A549 (cell line): ENCODE results near the gene PSME4. TPM values are rescaled to one million over a fixed set of nuclear protein-coding genes. Genes with fewer than 3 reads are reported as not detected.
A peak's percentile ranks its signal among the peaks of the same experiment; 100 is the strongest.

ENCODE experiments used
- ATAC-seq, 2 experiments: fragments of 200-7000 bp in 1 of 2; fragments of >200 bp in 1 of 2; cut with Nextera tagmentation in 1 of 2; cut with Tn5 transposase in 1 of 2; 3 replicates each; pipeline versions ENCODE4 v1.8.0 to v1.9.1; 2018 to 2020; ENCODE audit warnings: mild to moderate bottlenecking in 1 of 2, moderate library complexity in 1 of 2
- CTCF ChIA-PET: fragments of 300-600 bp; sonication (Branson Sonifier 250); formaldehyde crosslinking; extraction: SDS; loops from one replicate; lab custom pipeline; 2021; ENCODE audit warnings: antibody characterized with exemption, inconsistent platforms; lab: Yijun Ruan, JAX
- POLR2A ChIA-PET: fragments of 350-600 bp; formaldehyde crosslinking; extraction: SDS; loops from one replicate; lab custom pipeline; 2021; ENCODE audit warnings: antibody characterized with exemption, inconsistent platforms; lab: Yijun Ruan, JAX
- DNase-seq, 2 experiments: peaks; one replicate each; pipeline versions ENCODE4 v3.0.0 to v3.0.0-alpha.2; 2011 to 2016; ENCODE audit warnings: low read depth in 1 of 2, low spot score in 1 of 2
- FAIRE-seq: peaks from 2 replicates; lab custom pipeline; 2011; peaks lifted over from hg19 to GRCh38; lab: Jason Lieb, UNC
- H3K27ac ChIP-seq, 2 experiments: fragments of >200 bp; sonication (Bioruptor Twin); formaldehyde crosslinking; 3 replicates each; pipeline ENCODE4 v1.5.1; 2016 to 2017
- H3K4me1 ChIP-seq: fragments of >200 bp; sonication (Bioruptor Twin); formaldehyde crosslinking; 3 replicates; pipeline ENCODE4 v1.6.1; 2016
- H3K4me2 ChIP-seq: fragments of >200 bp; sonication (Bioruptor Twin); formaldehyde crosslinking; 3 replicates; pipeline ENCODE4 v1.6.1; 2016
- H3K4me3 ChIP-seq: fragments of >200 bp; sonication (Bioruptor Twin); formaldehyde crosslinking; 3 replicates; pipeline ENCODE4 v1.5.1; 2016
- H3K9me3 ChIP-seq: fragments of >200 bp; sonication (Bioruptor Twin); formaldehyde crosslinking; 3 replicates; pipeline ENCODE4 v1.6.1; 2016
- CBX2 ChIP-seq: fragments of 200-600 bp; sonication (generic); IDR thresholded peaks from 2 replicates; pipeline ENCODE4 v1.6.1; 2016; ENCODE audit warnings: low read depth, mild to moderate bottlenecking, borderline replicate concordance
- CBX8 ChIP-seq: fragments of 200-600 bp; sonication (generic); IDR thresholded peaks from 2 replicates; pipeline ENCODE4 v1.6.1; 2016
- CHD4 ChIP-seq: fragments of 200-600 bp; sonication (generic); IDR thresholded peaks from 2 replicates; pipeline ENCODE4 v1.6.1; 2016; ENCODE audit warnings: antibody characterized with exemption, mild to moderate bottlenecking, borderline replicate concordance
- EHF ChIP-seq: fragments of 250-450 bp; sonication (Bioruptor Pico); IDR thresholded peaks from 2 replicates; pipeline ENCODE4 v1.5.0; 2020; ENCODE audit warnings: mild to moderate bottlenecking
- ESRRA ChIP-seq: fragments of 150-350 bp; IDR thresholded peaks from 2 replicates; pipeline ENCODE4 v1.6.1; 2014; ENCODE audit warnings: mild to moderate bottlenecking, low read length, borderline replicate concordance
- FOSB ChIP-seq: fragments of 250-450 bp; sonication (Bioruptor Pico); IDR thresholded peaks from 2 replicates; pipeline ENCODE4 v1.5.0; 2020; ENCODE audit warnings: mild to moderate bottlenecking, moderate library complexity
- FOSL2 ChIP-seq, 2 experiments: fragments of 450-650 bp in 1 of 2; fragments of >200 bp in 1 of 2; sonication (Bioruptor Twin) in 1 of 2; formaldehyde crosslinking; IDR thresholded peaks; 2 replicates each; pipeline versions ENCODE4 v1.5.0 to v1.6.1; 2016 to 2020; ENCODE audit warnings: mild to moderate bottlenecking in 1 of 2, moderate library complexity in 1 of 2
- FOXS1 ChIP-seq: fragments of 250-450 bp; sonication (Bioruptor Pico); IDR thresholded peaks from 2 replicates; pipeline ENCODE4 v1.5.0; 2020; ENCODE audit warnings: mild to moderate bottlenecking, moderate library complexity
- HEYL ChIP-seq: fragments of 250-450 bp; sonication (Bioruptor Pico); IDR thresholded peaks from 2 replicates; pipeline ENCODE4 v1.8.0; 2021; ENCODE audit warnings: mild to moderate bottlenecking, moderate library complexity
- HOXA7 ChIP-seq: fragments of 250-450 bp; sonication (Bioruptor Pico); IDR thresholded peaks from 2 replicates; pipeline ENCODE4 v1.5.0; 2020; ENCODE audit warnings: mild to moderate bottlenecking, moderate library complexity
- JUN ChIP-seq, 2 experiments: fragments of >200 bp; sonication (Bioruptor Twin); formaldehyde crosslinking; IDR thresholded peaks; 2 replicates in 1 of 2; 3 replicates in 1 of 2; pipeline ENCODE4 v1.6.1; 2016 to 2017
- JUNB ChIP-seq: fragments of >200 bp; sonication (Bioruptor Twin); formaldehyde crosslinking; IDR thresholded peaks from 2 replicates; pipeline ENCODE4 v1.6.1; 2016
- MAFK ChIP-seq: fragments of 450-650 bp; IDR thresholded peaks from 2 replicates; pipeline ENCODE4 v1.6.1; 2014; ENCODE audit not compliant: partially characterized antibody
- NFE2L2 ChIP-seq: fragments of 150-350 bp; conservative IDR thresholded peaks from 2 replicates; pipeline ENCODE4 v1.6.1; 2014; ENCODE audit warnings: low read length
- TP53 ChIP-seq: fragments of 250-450 bp; sonication (Bioruptor Pico); IDR thresholded peaks from 2 replicates; pipeline ENCODE4 v1.5.0; 2021; ENCODE audit warnings: mild to moderate bottlenecking, moderate library complexity
- ZNF302 ChIP-seq: fragments of 250-450 bp; sonication (Bioruptor Pico); IDR thresholded peaks from 2 replicates; pipeline ENCODE4 v1.9.0; 2021; ENCODE audit warnings: inconsistent platforms, mild to moderate bottlenecking, moderate library complexity
- ZSCAN20 ChIP-seq: fragments of 250-450 bp; sonication (Bioruptor Pico); IDR thresholded peaks from 2 replicates; pipeline ENCODE4 v1.8.0; 2022; ENCODE audit warnings: mild to moderate bottlenecking, moderate library complexity
- WGBS: methylation state at CpG from one replicate; pipeline ENCODE4 v1.1.6; 2017; ENCODE audit errors: missing lambda C conversion rate; 5-methylcytosine and 5-hydroxymethylcytosine counted together
- polyA plus RNA-seq, 4 experiments: library from polyadenylated mRNA; depleted of rRNA in 3 of 4; stranded (reverse); fragments of >200 nt; fragmentation: RNase III in 1 of 4; extraction: RNeasy Plus Mini Kit Qiagen cat#74134 plus additional on column Dnase treatment in 1 of 4; gene quantifications; 2 replicates in 3 of 4; 3 replicates in 1 of 4; pipeline ENCODE4 v1.2.3, GENCODE V29; 2011 to 2017
- TF ChIP-seq, protein P1 (sequence below): IDR thresholded peaks from 2 replicates; pipeline ENCODE4 v1.6.1; 2012
- TF ChIP-seq, protein P2 (sequence below): IDR thresholded peaks from 2 replicates; pipeline ENCODE4 v1.6.1; 2012; ENCODE audit warnings: low read depth, borderline replicate concordance
- TF ChIP-seq, protein P3 (sequence below): fragments of 200-600 bp; sonication (generic); IDR thresholded peaks from 2 replicates; pipeline ENCODE4 v1.6.1; 2016; ENCODE audit warnings: antibody characterized with exemption, mild to moderate bottlenecking, moderate library complexity
- TF ChIP-seq, protein P4 (sequence below): fragments of >200 bp; sonication (Bioruptor Twin); formaldehyde crosslinking; IDR thresholded peaks from 3 replicates; pipeline ENCODE4 v1.6.1; 2016

PSME4 gene
- polyA plus RNA-seq, 2 of the 4 experiments (the other 2 are of a cell fraction) = 31.9 to 55.8 TPM

DNA sequence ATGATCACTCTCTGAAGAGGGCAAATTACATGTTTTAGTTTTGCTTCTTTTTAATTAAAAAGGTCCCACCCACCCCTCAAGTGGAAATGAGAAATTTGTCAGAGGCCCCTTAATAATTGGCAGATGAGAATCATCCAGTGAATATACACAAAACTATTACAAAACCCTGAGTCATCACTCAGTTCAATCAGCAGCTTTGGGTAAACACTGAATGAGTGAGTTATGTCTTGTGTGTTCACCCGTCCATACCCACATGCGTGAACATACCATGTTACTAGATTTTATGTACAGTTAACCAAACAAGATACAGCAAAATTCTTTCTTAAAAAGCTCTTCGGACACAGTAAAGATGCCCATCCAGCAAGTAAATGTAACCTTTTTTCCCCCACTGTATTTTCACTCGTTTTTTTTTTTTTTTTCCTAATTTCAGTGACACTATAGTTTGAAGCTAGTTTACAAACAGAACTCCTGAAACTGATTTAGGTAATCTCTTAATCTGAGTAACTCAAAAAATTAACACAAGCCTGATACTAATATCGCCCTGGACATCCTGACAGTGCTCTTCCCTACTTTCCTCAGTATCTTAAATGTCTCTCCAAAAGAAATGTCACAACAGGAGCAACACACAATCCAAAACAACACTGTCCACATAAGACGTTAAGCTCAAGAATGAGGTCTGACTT is 1.4 kb downstream of the PSME4 start (continued):
- TF ChIP-seq EHF (CRISPR knock-in tag) (no peak), FOSL2 (IDR thresholded peaks at IDR 0.05) (peak; percentile 80), FOSL2 (CRISPR knock-in tag; IDR thresholded peaks at IDR 0.05) (peak; percentile 96), MAFK (peak; percentile 98)
- TF ChIP-seq, all 56 proteins: peak for 10

DNA sequence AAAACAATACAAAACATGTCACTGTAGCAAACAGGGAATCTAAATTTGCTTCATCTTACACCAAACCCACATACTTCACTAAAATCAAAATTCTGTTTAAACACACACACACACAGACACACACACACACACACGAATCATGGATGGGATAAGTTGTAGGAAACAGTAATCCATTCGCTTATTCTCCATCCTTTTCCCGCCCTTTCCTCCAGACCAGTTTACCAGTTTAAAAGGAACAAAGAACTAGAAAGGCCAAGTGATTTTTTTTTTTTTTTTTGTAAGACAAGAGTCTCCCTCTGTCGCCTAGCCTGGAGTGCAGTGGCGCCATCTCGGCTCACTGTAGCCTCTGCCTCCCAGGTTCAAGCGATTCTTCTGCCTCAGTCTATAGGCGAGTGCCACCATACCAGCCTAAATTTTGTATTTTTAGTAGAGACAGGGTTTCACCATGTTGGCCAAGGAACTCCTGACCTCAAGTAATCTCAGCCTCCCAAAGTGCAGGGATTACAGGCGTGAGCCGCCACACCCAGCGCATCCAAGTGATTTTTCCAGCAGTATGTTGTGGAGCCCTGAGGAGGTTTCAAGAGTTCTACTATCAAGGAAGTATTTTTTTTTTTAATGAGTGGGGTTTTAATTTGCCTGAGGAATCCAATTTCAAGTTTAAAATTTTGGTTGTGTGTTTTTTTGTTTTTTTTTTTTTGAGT is 5.7 kb downstream of the PSME4 start:
- ChIA-PET POLR2A (no interaction called here), CTCF (no interaction called here)
- FAIRE-seq (no peak), ATAC-seq (no peak), DNase-seq (peak in 1 of 2 experiments; percentile 20)
- H3K9me3 ChIP-seq = no peaks in the 10 kb centered on the region
- H3K4me2 ChIP-seq = no peak overlapping the region
- WGBS = 91% methylated on average over 11 of the region's 11 CpGs
- TF ChIP-seq, protein P1, sequence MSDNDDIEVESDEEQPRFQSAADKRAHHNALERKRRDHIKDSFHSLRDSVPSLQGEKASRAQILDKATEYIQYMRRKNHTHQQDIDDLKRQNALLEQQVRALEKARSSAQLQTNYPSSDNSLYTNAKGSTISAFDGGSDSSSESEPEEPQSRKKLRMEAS = no peak
- TF ChIP-seq, protein P2, sequence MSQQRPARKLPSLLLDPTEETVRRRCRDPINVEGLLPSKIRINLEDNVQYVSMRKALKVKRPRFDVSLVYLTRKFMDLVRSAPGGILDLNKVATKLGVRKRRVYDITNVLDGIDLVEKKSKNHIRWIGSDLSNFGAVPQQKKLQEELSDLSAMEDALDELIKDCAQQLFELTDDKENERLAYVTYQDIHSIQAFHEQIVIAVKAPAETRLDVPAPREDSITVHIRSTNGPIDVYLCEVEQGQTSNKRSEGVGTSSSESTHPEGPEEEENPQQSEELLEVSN = no peak
- no peak for TF ChIP-seq ZNF302 (CRISPR knock-in tag)
- TF ChIP-seq, protein P3, sequence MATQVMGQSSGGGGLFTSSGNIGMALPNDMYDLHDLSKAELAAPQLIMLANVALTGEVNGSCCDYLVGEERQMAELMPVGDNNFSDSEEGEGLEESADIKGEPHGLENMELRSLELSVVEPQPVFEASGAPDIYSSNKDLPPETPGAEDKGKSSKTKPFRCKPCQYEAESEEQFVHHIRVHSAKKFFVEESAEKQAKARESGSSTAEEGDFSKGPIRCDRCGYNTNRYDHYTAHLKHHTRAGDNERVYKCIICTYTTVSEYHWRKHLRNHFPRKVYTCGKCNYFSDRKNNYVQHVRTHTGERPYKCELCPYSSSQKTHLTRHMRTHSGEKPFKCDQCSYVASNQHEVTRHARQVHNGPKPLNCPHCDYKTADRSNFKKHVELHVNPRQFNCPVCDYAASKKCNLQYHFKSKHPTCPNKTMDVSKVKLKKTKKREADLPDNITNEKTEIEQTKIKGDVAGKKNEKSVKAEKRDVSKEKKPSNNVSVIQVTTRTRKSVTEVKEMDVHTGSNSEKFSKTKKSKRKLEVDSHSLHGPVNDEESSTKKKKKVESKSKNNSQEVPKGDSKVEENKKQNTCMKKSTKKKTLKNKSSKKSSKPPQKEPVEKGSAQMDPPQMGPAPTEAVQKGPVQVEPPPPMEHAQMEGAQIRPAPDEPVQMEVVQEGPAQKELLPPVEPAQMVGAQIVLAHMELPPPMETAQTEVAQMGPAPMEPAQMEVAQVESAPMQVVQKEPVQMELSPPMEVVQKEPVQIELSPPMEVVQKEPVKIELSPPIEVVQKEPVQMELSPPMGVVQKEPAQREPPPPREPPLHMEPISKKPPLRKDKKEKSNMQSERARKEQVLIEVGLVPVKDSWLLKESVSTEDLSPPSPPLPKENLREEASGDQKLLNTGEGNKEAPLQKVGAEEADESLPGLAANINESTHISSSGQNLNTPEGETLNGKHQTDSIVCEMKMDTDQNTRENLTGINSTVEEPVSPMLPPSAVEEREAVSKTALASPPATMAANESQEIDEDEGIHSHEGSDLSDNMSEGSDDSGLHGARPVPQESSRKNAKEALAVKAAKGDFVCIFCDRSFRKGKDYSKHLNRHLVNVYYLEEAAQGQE = no peak
- no peak for TF ChIP-seq TP53 (CRISPR knock-in tag)
- no peak for TF ChIP-seq ZSCAN20 (CRISPR knock-in tag)
- no peak for TF ChIP-seq JUN (IDR thresholded peaks at IDR 0.05)
- no peak for TF ChIP-seq ESRRA
- TF ChIP-seq FOSB (CRISPR knock-in tag) = no peak
- TF ChIP-seq JUNB = no peak
- no peak for TF ChIP-seq FOXS1 (CRISPR knock-in tag)
- no peak for TF ChIP-seq HOXA7 (CRISPR knock-in tag)
- TF ChIP-seq CHD4 = no peak
- no peak for TF ChIP-seq CBX2
- TF ChIP-seq NFE2L2 = no peak
- no peak for TF ChIP-seq HEYL (CRISPR knock-in tag)
- TF ChIP-seq, protein P4, sequence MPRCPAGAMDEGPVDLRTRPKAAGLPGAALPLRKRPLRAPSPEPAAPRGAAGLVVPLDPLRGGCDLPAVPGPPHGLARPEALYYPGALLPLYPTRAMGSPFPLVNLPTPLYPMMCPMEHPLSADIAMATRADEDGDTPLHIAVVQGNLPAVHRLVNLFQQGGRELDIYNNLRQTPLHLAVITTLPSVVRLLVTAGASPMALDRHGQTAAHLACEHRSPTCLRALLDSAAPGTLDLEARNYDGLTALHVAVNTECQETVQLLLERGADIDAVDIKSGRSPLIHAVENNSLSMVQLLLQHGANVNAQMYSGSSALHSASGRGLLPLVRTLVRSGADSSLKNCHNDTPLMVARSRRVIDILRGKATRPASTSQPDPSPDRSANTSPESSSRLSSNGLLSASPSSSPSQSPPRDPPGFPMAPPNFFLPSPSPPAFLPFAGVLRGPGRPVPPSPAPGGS = no peak
- no peak for TF ChIP-seq CBX8
- TF ChIP-seq EHF (CRISPR knock-in tag) = no peak
- H3K4me1 ChIP-seq = peaks cover 50% of the 10 kb centered on the region
- H3K27ac ChIP-seq = no peak overlapping the region
- no peak overlapping the region for H3K4me3 ChIP-seq
